ENCODE measurements around the gene PHF20. TPM values are rescaled to one million over a fixed set of nuclear protein-coding genes. Genes with fewer than 3 reads are reported as not detected.

The PHF20 gene
- total and polyA plus RNA-seq, 2 of the 13 experiments (the other 11 are each of a cell fraction or from before 2014, with no cell fraction given): 22.8 to 34.1 TPM

DNA sequence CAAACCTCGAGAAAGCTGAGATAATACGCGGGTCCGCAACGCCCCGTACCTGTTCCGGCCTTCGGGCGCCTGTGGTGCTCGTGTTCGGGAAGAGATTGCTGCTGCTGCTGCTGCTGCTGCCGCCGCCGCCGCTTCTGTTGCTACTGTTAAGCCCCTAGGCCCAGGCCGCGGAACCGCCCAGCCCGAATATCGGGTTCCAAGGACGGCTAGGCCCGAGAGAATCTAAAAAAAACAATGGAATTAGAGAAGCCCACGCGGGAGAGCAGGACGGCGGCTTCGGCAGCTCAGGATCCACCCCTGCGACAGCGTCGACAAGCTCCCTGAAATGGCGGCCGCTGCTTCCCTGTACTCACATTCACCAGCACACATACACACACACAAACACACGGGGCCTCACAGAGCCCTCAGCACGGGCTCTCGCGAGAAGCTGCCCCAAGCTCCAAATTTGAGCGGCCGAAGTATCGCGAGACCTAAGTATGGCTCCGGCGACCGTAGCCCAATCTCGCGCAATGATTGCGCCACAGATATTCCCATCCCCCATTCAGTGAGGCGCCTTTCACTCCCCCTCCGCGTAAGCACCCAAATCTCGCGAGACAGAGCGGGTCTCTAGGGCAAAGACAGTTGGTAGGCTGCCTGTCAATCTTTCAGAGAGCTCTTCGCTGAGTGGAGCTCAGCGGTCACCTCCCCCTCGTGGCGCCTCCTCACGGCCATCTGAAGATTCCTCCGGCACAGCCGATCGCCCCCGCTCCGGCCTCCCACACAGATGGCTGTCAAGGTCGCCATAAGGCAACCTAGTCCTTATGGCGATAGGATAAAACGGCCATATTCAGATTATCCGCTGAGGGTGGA is 29.7 kb upstream of the PHF20 start, which contains the start of gene RBM39 (continued):
- peak; percentile 88 for TF ChIP-seq ZFP36L2 (CRISPR knock-in tag; IDR thresholded peaks at IDR 0.05)
- TF ChIP-seq ZBTB7B (CRISPR knock-in tag; IDR thresholded peaks at IDR 0.05): peak; percentile 92
- TF ChIP-seq ZNF17 (CRISPR knock-in tag; IDR thresholded peaks at IDR 0.05): peak; percentile 94; the same call in 1 of the 2 replicates
- peak; percentile 49 for TF ChIP-seq BHLHE40 (IDR thresholded peaks at IDR 0.05; ENCODE audit: low read length)
- peak; percentile 100 for TF ChIP-seq ZZZ3 (CRISPR knock-in tag; IDR thresholded peaks at IDR 0.05; ENCODE audit: borderline replicate concordance)
- TF ChIP-seq TOPORS (CRISPR knock-in tag; IDR thresholded peaks at IDR 0.05): peak; percentile 87; the same call in 1 of the 2 replicates
- peak; percentile 71 for TF ChIP-seq HHEX (CRISPR knock-in tag; IDR thresholded peaks at IDR 0.05)
- TF ChIP-seq MTF2 (CRISPR knock-in tag; IDR thresholded peaks at IDR 0.05; ENCODE audit: borderline replicate concordance): no peak
- peak; percentile 97 for TF ChIP-seq ZBTB20 (CRISPR knock-in tag; IDR thresholded peaks at IDR 0.05; ENCODE audit: borderline replicate concordance, low read depth)
- peak; percentile 89; the same call in 1 of the 2 replicates for TF ChIP-seq ZSCAN25 (CRISPR knock-in tag; IDR thresholded peaks at IDR 0.05)
- peak; percentile 98 for TF ChIP-seq NFYB (CRISPR knock-in tag; IDR thresholded peaks at IDR 0.05)
- peak; percentile 95 for TF ChIP-seq ZC3H13 (CRISPR knock-in tag; IDR thresholded peaks at IDR 0.05)
- peak; percentile 100 for TF ChIP-seq MYC (CRISPR knock-in tag; IDR thresholded peaks at IDR 0.05; ENCODE audit: borderline replicate concordance)
- TF ChIP-seq KDM5A (IDR thresholded peaks at IDR 0.05; ENCODE audit: borderline replicate concordance, low read length): peak; percentile 83; the same call in 1 of the 2 replicates
- TF ChIP-seq, protein P1, sequence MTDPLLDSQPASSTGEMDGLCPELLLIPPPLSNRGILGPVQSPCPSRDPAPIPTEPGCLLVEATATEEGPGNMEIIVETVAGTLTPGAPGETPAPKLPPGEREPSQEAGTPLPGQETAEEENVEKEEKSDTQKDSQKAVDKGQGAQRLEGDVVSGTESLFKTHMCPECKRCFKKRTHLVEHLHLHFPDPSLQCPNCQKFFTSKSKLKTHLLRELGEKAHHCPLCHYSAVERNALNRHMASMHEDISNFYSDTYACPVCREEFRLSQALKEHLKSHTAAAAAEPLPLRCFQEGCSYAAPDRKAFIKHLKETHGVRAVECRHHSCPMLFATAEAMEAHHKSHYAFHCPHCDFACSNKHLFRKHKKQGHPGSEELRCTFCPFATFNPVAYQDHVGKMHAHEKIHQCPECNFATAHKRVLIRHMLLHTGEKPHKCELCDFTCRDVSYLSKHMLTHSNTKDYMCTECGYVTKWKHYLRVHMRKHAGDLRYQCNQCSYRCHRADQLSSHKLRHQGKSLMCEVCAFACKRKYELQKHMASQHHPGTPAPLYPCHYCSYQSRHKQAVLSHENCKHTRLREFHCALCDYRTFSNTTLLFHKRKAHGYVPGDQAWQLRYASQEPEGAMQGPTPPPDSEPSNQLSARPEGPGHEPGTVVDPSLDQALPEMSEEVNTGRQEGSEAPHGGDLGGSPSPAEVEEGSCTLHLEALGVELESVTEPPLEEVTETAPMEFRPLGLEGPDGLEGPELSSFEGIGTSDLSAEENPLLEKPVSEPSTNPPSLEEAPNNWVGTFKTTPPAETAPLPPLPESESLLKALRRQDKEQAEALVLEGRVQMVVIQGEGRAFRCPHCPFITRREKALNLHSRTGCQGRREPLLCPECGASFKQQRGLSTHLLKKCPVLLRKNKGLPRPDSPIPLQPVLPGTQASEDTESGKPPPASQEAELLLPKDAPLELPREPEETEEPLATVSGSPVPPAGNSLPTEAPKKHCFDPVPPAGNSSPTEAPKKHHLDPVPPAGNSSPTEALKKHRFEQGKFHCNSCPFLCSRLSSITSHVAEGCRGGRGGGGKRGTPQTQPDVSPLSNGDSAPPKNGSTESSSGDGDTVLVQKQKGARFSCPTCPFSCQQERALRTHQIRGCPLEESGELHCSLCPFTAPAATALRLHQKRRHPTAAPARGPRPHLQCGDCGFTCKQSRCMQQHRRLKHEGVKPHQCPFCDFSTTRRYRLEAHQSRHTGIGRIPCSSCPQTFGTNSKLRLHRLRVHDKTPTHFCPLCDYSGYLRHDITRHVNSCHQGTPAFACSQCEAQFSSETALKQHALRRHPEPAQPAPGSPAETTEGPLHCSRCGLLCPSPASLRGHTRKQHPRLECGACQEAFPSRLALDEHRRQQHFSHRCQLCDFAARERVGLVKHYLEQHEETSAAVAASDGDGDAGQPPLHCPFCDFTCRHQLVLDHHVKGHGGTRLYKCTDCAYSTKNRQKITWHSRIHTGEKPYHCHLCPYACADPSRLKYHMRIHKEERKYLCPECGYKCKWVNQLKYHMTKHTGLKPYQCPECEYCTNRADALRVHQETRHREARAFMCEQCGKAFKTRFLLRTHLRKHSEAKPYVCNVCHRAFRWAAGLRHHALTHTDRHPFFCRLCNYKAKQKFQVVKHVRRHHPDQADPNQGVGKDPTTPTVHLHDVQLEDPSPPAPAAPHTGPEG (CRISPR knock-in tag; IDR thresholded peaks at IDR 0.05): peak; percentile 94
- TF ChIP-seq TEF (CRISPR knock-in tag; IDR thresholded peaks at IDR 0.05): peak; percentile 85; the same call in 1 of the 2 replicates
- TF ChIP-seq ZNF891 (CRISPR knock-in tag; IDR thresholded peaks at IDR 0.05): peak; percentile 95
- TF ChIP-seq KDM2A (CRISPR knock-in tag; IDR thresholded peaks at IDR 0.05; ENCODE audit: borderline replicate concordance, low read depth): peak; percentile 99
- TF ChIP-seq AGO2 (optimal IDR thresholded peaks at IDR 0.05; ENCODE audit: low read depth, low read length): peak; percentile 100
- TF ChIP-seq ZNF30 (CRISPR knock-in tag; IDR thresholded peaks at IDR 0.05): peak; percentile 96
- TF ChIP-seq ZNF720 (CRISPR knock-in tag; IDR thresholded peaks at IDR 0.05): 0 out of 2 replicates have a peak, but pooled peaks have one; percentile 71
- peak; percentile 78; the same call in 1 of the 2 replicates for TF ChIP-seq ZFYVE20 (CRISPR knock-in tag; IDR thresholded peaks at IDR 0.05; ENCODE audit: borderline replicate concordance, low read depth)
- peak; percentile 87 for TF ChIP-seq IKZF4 (CRISPR knock-in tag; IDR thresholded peaks at IDR 0.05; ENCODE audit: borderline replicate concordance, low read depth, not compliant biosample characterization)
- peak; percentile 100 for TF ChIP-seq HOXA3 (CRISPR knock-in tag; IDR thresholded peaks at IDR 0.05)
- TF ChIP-seq CC2D1A (CRISPR knock-in tag; IDR thresholded peaks at IDR 0.05): no peak; the same call in 1 of the 2 replicates
